ENCODE results near the gene RSPH1. TPM values are rescaled to one million over a fixed set of nuclear protein-coding genes. Genes with fewer than 3 reads are reported as not detected.
"Not testable (repeated sequence)": the region's sequence is repeated elsewhere in the genome, so short reads cannot be mapped to it uniquely, and the experiment has no call there.

The RSPH1 gene
- total and polyA plus RNA-seq, 12 donors, result 0.13 to 5.8 (median 0.87) TPM; not detected in 2

GRCh38 chr21:42471206-42471605, 24.8 kb downstream of the RSPH1 start:
- intact Hi-C loops (cut with DNase I), result no loop called here
- H3K27ac ChIP-seq, result no peak overlapping the region
- peak in 2 of 7 donors; percentile 5 to 28 for DNase-seq
- H3K9me3 ChIP-seq (replicated peaks in 1 of 3), result no peaks in the 10 kb centered on the region
- no peaks in the 10 kb centered on the region for H3K36me3 ChIP-seq (replicated peaks in 1 of 2)
- no peaks in the 10 kb centered on the region for H3K4me1 ChIP-seq (replicated peaks in 1 of 2)
- H3K4me3 ChIP-seq, result no peak overlapping the region
- no peak for TF ChIP-seq CTCF (IDR thresholded peaks at IDR 0.05)
- TF ChIP-seq POLR2A (IDR thresholded peaks at IDR 0.05), result no peak
- H3K27me3 ChIP-seq, result no peaks in the 10 kb centered on the region
- 84 to 91% (median 90%) methylated on average over 9 of the region's 9 CpGs for WGBS, 4 donors

GRCh38 chr21:42469726-42470125, 26.3 kb downstream of the RSPH1 start:
- H3K4me3 ChIP-seq; H3K27ac ChIP-seq; H3K27me3 ChIP-seq; intact Hi-C loops (cut with DNase I); H3K4me1 ChIP-seq (replicated peaks in 1 of 2); H3K9me3 ChIP-seq (replicated peaks in 1 of 3); H3K36me3 ChIP-seq (replicated peaks in 1 of 2): not testable (repeated sequence)
- 91 to 97% (median 96%) methylated on average over 4 of the region's 4 CpGs for WGBS, 4 donors
- peak in 1 of 7 donors; percentile 7 for DNase-seq

GRCh38 chr21:42469272-42469671, 26.8 kb downstream of the RSPH1 start:
- H3K4me1 ChIP-seq (replicated peaks in 1 of 2), result no peaks in the 10 kb centered on the region
- no peak overlapping the region for H3K4me3 ChIP-seq
- TF ChIP-seq POLR2A (IDR thresholded peaks at IDR 0.05) (no peak), CTCF (IDR thresholded peaks at IDR 0.05) (no peak)
- H3K9me3 ChIP-seq (replicated peaks in 1 of 3), result no peaks in the 10 kb centered on the region
- no peaks in the 10 kb centered on the region for H3K27me3 ChIP-seq
- DNase-seq, result peak in 1 of 7 donors; percentile 5
- no peaks in the 10 kb centered on the region for H3K36me3 ChIP-seq (replicated peaks in 1 of 2)
- 90 to 94% (median 92%) methylated on average over 2 of the region's 2 CpGs for WGBS, 4 donors
- no peak overlapping the region for H3K27ac ChIP-seq
- intact Hi-C loops (cut with DNase I), result no loop called here

- H3K27me3 ChIP-seq, result no peaks in the 10 kb centered on the region
- H3K27ac ChIP-seq, result no peak overlapping the region
- no peaks in the 10 kb centered on the region for H3K36me3 ChIP-seq (replicated peaks in 1 of 2)
- 78 to 93% (median 84%) methylated on average over 6 of the region's 6 CpGs for WGBS, 4 donors
- H3K9me3 ChIP-seq (replicated peaks in 1 of 3), result no peaks in the 10 kb centered on the region
- H3K4me1 ChIP-seq (replicated peaks in 1 of 2), result no peaks in the 10 kb centered on the region
- TF ChIP-seq POLR2A (IDR thresholded peaks at IDR 0.05) (no peak), CTCF (IDR thresholded peaks at IDR 0.05) (no peak)
- intact Hi-C loops (cut with DNase I), result no loop called here
- DNase-seq, result peak in 1 of 7 donors; percentile 18
- no peak overlapping the region for H3K4me3 ChIP-seq
Observed at GRCh38 chr21:42468491-42469131, 27.4 kb downstream of the RSPH1 start.
